ACHN (cell line): ENCODE data around the gene AFF1.

Experiments used
- DNase-seq: peaks from one replicate; pipeline ENCODE4 v3.0.0-alpha.2; 2015
- in situ Hi-C: cut with HindIII; loops from 2 replicates; pipeline ENCODE4 v1.10.0; 2017; ENCODE audit warnings: low sequenced_read_pairs, low pct_ligation_motif_present, low pct_unique_long_range_greater_than_20kb

AFF1 gene

GRCh38 chr4:86934771-86935565 lies at the start of gene AFF1:
AFF1 (plus strand) TSS chr4:86935011; CDS start chr4:86948534, 13,523 bp downstream.
- peak; percentile 92 for DNase-seq
- in situ Hi-C loops, result no loop called here

GRCh38 chr4:86890790-86891189 lies 44.0 kb upstream of the AFF1 start:
- DNase-seq, result no peak
- in situ Hi-C loops, result no loop called here

- in situ Hi-C loops, result no loop called here
- peak; percentile 64 for DNase-seq
Observed at GRCh38 chr4:86891762-86892635, 42.8 kb upstream of the AFF1 start, which contains the start of gene C4orf36. C4orf36 (minus strand) TSS chr4:86892422; CDS start chr4:86891520, 902 bp downstream.

- in situ Hi-C loops, result no loop called here
Observed at GRCh38 chr4:86892636-86892960, 42.2 kb upstream of the AFF1 start.

GRCh38 chr4:86893136-86893535 lies 41.7 kb upstream of the AFF1 start:
- in situ Hi-C loops, result no loop called here
- DNase-seq, result no peak

More at GRCh38 chr4:86892636-86892960, 42.2 kb upstream of the AFF1 start:
- DNase-seq, result peak; percentile 13

- in situ Hi-C loops, result no loop called here
- DNase-seq, result no peak
Observed at GRCh38 chr4:86894455-86894854, 40.4 kb upstream of the AFF1 start.

- in situ Hi-C loops, result no loop called here
- DNase-seq, result peak; percentile 72
Observed at GRCh38 chr4:86895692-86896488, 38.9 kb upstream of the AFF1 start.

GRCh38 chr4:86896596-86896995 lies 38.2 kb upstream of the AFF1 start:
- no peak for DNase-seq
- in situ Hi-C loops, result no loop called here

- in situ Hi-C loops, result no loop called here
- peak; percentile 20 for DNase-seq
Observed at GRCh38 chr4:86898562-86898961, 36.2 kb upstream of the AFF1 start.

- no peak for DNase-seq
- in situ Hi-C loops, result loop anchor here (25.0 kb wide), 1 partner anchor 210 kb away; no protein-coding TSS in a partner anchor
Observed at GRCh38 chr4:86901864-86902263, 32.9 kb upstream of the AFF1 start.

- in situ Hi-C loops, result loop anchor here (25.0 kb wide), 1 partner anchor 204 kb away; no protein-coding TSS in a partner anchor
- no peak for DNase-seq
Observed at GRCh38 chr4:86908251-86908657, 26.6 kb upstream of the AFF1 start.

- in situ Hi-C loops, result loop anchor here (25.0 kb wide), 1 partner anchor 203 kb away; no protein-coding TSS in a partner anchor
- no peak for DNase-seq
Observed at GRCh38 chr4:86909546-86910295, 25.1 kb upstream of the AFF1 start.

GRCh38 chr4:86910369-86910768 lies 24.4 kb upstream of the AFF1 start:
- in situ Hi-C loops, result loop anchor here (25.0 kb wide), 1 partner anchor 202 kb away; no protein-coding TSS in a partner anchor
- no peak for DNase-seq

- DNase-seq, result no peak
- in situ Hi-C loops, result loop anchor here (25.0 kb wide), 1 partner anchor 201 kb away; no protein-coding TSS in a partner anchor
Observed at GRCh38 chr4:86910820-86911684, 23.8 kb upstream of the AFF1 start.

- in situ Hi-C loops, result loop anchor here (25.0 kb wide), 1 partner anchor 196 kb away; no protein-coding TSS in a partner anchor
- no peak for DNase-seq
Observed at GRCh38 chr4:86916392-86916791, 18.4 kb upstream of the AFF1 start.

- no peak for DNase-seq
- in situ Hi-C loops, result loop anchor here (25.0 kb wide), 1 partner anchor 195 kb away; no protein-coding TSS in a partner anchor
Observed at GRCh38 chr4:86917212-86918039, 17.4 kb upstream of the AFF1 start.
